Panc1 (cell line): ENCODE measurements around the gene GPR173.

ENCODE experiments used
- POLR2AphosphoS5 ChIP-seq: IDR thresholded peaks from 2 replicates; pipeline ENCODE4 v1.6.1; 2012; ENCODE audit warnings: mild to moderate bottlenecking, low read depth, low read length, moderate library complexity
- TCF7L2 ChIP-seq: IDR thresholded peaks from 2 replicates; pipeline ENCODE4 v1.6.1; 2011; ENCODE audit warnings: mild to moderate bottlenecking, low read depth, low read length, inconsistent platforms
- TF ChIP-seq, protein P1 (sequence below): fragments of 450-650 bp; IDR thresholded peaks from 2 replicates; pipeline ENCODE4 v1.5.1; 2017; ENCODE audit warnings: mild to moderate bottlenecking
- TF ChIP-seq, protein P2 (sequence below), 2 experiments: IDR thresholded peaks; 2 replicates each; pipeline ENCODE4 v1.6.1; 2011 to 2012; ENCODE audit warnings: low read depth in 2 of 2, control low read depth in 1 of 2, low read length in 1 of 2, mild to moderate bottlenecking in 1 of 2, moderate library complexity in 1 of 2; ENCODE audit not compliant: insufficient read depth in 1 of 2

DNA sequence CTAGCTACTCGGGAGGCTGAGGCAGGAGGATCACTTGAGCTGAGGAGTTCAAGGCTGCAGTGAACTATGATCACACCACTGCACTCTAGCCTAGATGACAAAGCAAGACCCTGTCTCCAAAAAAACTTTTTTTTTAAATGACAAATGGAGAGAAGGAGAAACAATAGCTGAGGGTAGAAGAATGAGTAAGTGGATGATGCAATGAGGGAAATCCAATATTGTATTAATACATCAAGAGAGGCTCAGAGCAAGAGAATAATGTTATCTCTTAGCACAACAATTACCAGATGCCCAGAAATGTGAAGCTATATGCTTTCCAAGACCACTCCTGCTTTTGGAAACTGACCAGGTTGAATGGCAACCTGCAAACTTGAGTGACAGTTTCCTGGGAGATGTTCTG lies 19.9 kb upstream of the GPR173 start:
- no peak for TF ChIP-seq POLR2AphosphoS5
- TF ChIP-seq, protein P1, sequence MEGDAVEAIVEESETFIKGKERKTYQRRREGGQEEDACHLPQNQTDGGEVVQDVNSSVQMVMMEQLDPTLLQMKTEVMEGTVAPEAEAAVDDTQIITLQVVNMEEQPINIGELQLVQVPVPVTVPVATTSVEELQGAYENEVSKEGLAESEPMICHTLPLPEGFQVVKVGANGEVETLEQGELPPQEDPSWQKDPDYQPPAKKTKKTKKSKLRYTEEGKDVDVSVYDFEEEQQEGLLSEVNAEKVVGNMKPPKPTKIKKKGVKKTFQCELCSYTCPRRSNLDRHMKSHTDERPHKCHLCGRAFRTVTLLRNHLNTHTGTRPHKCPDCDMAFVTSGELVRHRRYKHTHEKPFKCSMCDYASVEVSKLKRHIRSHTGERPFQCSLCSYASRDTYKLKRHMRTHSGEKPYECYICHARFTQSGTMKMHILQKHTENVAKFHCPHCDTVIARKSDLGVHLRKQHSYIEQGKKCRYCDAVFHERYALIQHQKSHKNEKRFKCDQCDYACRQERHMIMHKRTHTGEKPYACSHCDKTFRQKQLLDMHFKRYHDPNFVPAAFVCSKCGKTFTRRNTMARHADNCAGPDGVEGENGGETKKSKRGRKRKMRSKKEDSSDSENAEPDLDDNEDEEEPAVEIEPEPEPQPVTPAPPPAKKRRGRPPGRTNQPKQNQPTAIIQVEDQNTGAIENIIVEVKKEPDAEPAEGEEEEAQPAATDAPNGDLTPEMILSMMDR = no peak
- TF ChIP-seq, protein P2, sequence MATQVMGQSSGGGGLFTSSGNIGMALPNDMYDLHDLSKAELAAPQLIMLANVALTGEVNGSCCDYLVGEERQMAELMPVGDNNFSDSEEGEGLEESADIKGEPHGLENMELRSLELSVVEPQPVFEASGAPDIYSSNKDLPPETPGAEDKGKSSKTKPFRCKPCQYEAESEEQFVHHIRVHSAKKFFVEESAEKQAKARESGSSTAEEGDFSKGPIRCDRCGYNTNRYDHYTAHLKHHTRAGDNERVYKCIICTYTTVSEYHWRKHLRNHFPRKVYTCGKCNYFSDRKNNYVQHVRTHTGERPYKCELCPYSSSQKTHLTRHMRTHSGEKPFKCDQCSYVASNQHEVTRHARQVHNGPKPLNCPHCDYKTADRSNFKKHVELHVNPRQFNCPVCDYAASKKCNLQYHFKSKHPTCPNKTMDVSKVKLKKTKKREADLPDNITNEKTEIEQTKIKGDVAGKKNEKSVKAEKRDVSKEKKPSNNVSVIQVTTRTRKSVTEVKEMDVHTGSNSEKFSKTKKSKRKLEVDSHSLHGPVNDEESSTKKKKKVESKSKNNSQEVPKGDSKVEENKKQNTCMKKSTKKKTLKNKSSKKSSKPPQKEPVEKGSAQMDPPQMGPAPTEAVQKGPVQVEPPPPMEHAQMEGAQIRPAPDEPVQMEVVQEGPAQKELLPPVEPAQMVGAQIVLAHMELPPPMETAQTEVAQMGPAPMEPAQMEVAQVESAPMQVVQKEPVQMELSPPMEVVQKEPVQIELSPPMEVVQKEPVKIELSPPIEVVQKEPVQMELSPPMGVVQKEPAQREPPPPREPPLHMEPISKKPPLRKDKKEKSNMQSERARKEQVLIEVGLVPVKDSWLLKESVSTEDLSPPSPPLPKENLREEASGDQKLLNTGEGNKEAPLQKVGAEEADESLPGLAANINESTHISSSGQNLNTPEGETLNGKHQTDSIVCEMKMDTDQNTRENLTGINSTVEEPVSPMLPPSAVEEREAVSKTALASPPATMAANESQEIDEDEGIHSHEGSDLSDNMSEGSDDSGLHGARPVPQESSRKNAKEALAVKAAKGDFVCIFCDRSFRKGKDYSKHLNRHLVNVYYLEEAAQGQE (IDR thresholded peaks at IDR 0.05; ENCODE audit: insufficient read depth in 1 of 2, low read depth in 2 of 2, low read length in 1 of 2) = no peak
- no peak for TF ChIP-seq TCF7L2
